WTC11 (cell line): ENCODE results near the gene MASP1.

Experiments
- CBFB ChIP-seq: sonication (generic); formaldehyde crosslinking; IDR thresholded peaks from 2 replicates; pipeline ENCODE4 v1.8.1; 2022; ENCODE audit warnings: mild to moderate bottlenecking, low read depth, missing genetic modification reagents
- ESRRA ChIP-seq: sonication (generic); formaldehyde crosslinking; IDR thresholded peaks from 2 replicates; pipeline ENCODE4 v1.8.1; 2022; ENCODE audit warnings: mild to moderate bottlenecking, missing genetic modification reagents, borderline replicate concordance
- MYBL2 ChIP-seq: sonication (generic); formaldehyde crosslinking; IDR thresholded peaks from 2 replicates; pipeline ENCODE4 v1.8.1; 2023; ENCODE audit warnings: mild to moderate bottlenecking, moderate library complexity, missing genetic modification reagents
- NFE2L1 ChIP-seq: sonication (generic); formaldehyde crosslinking; IDR thresholded peaks from 2 replicates; pipeline ENCODE4 v1.8.1; 2023; ENCODE audit warnings: missing genetic modification reagents
- SP1 ChIP-seq: sonication (generic); formaldehyde crosslinking; conservative IDR thresholded peaks from 2 replicates; pipeline ENCODE4 v1.8.1; 2022; ENCODE audit warnings: missing genetic modification reagents
- TEAD4 ChIP-seq: sonication (generic); formaldehyde crosslinking; IDR thresholded peaks from 2 replicates; pipeline ENCODE4 v1.8.0; 2022; ENCODE audit warnings: mild to moderate bottlenecking, missing genetic modification reagents
- TF ChIP-seq, protein P1 (sequence below): sonication (generic); formaldehyde crosslinking; conservative IDR thresholded peaks from 2 replicates; pipeline ENCODE4 v1.8.1; 2022; ENCODE audit warnings: mild to moderate bottlenecking, missing genetic modification reagents
- TF ChIP-seq, protein P2 (sequence below): fragments of 250-450 bp; sonication (Bioruptor Pico); IDR thresholded peaks from 2 replicates; pipeline ENCODE4 v2.1.2; 2022; ENCODE audit warnings: mild to moderate bottlenecking, moderate library complexity
- TF ChIP-seq, protein P3 (sequence below): sonication (generic); formaldehyde crosslinking; IDR thresholded peaks from 2 replicates; pipeline ENCODE4 v1.8.0; 2023; ENCODE audit warnings: missing genetic modification reagents, mild to moderate bottlenecking, borderline replicate concordance
- TF ChIP-seq, protein P4 (sequence below): fragments of 200-600 bp; IDR thresholded peaks from 2 replicates; pipeline ENCODE4 v1.8.0; 2022; ENCODE audit warnings: antibody characterized with exemption
- TF ChIP-seq, protein P5 (sequence below): sonication (generic); formaldehyde crosslinking; IDR thresholded peaks from 2 replicates; pipeline ENCODE4 v1.8.0; 2022; ENCODE audit warnings: mild to moderate bottlenecking, missing genetic modification reagents

DNA sequence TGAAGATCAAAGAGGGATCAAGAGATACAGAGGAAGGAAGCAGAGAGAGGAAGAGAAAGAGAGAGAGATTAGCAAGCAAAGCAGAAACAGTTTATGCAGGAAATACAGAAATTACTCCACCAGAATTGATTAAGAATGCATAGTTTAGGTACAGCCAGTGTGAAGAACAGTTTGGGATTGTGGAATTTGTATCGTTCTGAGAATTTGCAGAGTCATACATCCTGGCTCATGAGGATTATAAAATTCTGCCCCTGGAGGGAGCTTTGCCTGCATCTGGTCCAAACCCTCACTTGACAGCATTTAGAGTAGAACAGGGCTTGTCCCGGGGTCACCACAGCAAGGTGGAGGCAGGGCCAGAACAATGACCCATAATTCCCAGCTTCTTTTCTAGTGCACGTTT lies 44.1 kb downstream of the MASP1 start:
- TF ChIP-seq MYBL2 (CRISPR knock-in tag) (no peak), TEAD4 (no peak), ESRRA (CRISPR knock-in tag) (no peak), NFE2L1 (CRISPR knock-in tag) (no peak), CBFB (CRISPR knock-in tag) (no peak), SP1 (CRISPR knock-in tag) (no peak)
- TF ChIP-seq, protein P1, sequence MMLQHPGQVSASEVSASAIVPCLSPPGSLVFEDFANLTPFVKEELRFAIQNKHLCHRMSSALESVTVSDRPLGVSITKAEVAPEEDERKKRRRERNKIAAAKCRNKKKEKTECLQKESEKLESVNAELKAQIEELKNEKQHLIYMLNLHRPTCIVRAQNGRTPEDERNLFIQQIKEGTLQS (CRISPR knock-in tag): no peak
- TF ChIP-seq, protein P2, sequence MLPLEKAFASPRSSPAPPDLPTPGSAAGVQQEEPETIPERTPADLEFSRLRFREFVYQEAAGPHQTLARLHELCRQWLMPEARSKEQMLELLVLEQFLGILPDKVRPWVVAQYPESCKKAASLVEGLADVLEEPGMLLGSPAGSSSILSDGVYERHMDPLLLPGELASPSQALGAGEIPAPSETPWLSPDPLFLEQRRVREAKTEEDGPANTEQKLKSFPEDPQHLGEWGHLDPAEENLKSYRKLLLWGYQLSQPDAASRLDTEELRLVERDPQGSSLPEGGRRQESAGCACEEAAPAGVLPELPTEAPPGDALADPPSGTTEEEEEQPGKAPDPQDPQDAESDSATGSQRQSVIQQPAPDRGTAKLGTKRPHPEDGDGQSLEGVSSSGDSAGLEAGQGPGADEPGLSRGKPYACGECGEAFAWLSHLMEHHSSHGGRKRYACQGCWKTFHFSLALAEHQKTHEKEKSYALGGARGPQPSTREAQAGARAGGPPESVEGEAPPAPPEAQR (CRISPR knock-in tag): no peak
- TF ChIP-seq, protein P3, sequence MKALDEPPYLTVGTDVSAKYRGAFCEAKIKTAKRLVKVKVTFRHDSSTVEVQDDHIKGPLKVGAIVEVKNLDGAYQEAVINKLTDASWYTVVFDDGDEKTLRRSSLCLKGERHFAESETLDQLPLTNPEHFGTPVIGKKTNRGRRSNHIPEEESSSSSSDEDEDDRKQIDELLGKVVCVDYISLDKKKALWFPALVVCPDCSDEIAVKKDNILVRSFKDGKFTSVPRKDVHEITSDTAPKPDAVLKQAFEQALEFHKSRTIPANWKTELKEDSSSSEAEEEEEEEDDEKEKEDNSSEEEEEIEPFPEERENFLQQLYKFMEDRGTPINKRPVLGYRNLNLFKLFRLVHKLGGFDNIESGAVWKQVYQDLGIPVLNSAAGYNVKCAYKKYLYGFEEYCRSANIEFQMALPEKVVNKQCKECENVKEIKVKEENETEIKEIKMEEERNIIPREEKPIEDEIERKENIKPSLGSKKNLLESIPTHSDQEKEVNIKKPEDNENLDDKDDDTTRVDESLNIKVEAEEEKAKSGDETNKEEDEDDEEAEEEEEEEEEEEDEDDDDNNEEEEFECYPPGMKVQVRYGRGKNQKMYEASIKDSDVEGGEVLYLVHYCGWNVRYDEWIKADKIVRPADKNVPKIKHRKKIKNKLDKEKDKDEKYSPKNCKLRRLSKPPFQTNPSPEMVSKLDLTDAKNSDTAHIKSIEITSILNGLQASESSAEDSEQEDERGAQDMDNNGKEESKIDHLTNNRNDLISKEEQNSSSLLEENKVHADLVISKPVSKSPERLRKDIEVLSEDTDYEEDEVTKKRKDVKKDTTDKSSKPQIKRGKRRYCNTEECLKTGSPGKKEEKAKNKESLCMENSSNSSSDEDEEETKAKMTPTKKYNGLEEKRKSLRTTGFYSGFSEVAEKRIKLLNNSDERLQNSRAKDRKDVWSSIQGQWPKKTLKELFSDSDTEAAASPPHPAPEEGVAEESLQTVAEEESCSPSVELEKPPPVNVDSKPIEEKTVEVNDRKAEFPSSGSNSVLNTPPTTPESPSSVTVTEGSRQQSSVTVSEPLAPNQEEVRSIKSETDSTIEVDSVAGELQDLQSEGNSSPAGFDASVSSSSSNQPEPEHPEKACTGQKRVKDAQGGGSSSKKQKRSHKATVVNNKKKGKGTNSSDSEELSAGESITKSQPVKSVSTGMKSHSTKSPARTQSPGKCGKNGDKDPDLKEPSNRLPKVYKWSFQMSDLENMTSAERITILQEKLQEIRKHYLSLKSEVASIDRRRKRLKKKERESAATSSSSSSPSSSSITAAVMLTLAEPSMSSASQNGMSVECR: no peak
- TF ChIP-seq, protein P4, sequence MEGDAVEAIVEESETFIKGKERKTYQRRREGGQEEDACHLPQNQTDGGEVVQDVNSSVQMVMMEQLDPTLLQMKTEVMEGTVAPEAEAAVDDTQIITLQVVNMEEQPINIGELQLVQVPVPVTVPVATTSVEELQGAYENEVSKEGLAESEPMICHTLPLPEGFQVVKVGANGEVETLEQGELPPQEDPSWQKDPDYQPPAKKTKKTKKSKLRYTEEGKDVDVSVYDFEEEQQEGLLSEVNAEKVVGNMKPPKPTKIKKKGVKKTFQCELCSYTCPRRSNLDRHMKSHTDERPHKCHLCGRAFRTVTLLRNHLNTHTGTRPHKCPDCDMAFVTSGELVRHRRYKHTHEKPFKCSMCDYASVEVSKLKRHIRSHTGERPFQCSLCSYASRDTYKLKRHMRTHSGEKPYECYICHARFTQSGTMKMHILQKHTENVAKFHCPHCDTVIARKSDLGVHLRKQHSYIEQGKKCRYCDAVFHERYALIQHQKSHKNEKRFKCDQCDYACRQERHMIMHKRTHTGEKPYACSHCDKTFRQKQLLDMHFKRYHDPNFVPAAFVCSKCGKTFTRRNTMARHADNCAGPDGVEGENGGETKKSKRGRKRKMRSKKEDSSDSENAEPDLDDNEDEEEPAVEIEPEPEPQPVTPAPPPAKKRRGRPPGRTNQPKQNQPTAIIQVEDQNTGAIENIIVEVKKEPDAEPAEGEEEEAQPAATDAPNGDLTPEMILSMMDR: no peak
- TF ChIP-seq, protein P5, sequence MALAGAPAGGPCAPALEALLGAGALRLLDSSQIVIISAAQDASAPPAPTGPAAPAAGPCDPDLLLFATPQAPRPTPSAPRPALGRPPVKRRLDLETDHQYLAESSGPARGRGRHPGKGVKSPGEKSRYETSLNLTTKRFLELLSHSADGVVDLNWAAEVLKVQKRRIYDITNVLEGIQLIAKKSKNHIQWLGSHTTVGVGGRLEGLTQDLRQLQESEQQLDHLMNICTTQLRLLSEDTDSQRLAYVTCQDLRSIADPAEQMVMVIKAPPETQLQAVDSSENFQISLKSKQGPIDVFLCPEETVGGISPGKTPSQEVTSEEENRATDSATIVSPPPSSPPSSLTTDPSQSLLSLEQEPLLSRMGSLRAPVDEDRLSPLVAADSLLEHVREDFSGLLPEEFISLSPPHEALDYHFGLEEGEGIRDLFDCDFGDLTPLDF: no peak
